Measurements from ENCODE around the gene LCN9. TPM values are rescaled to one million over a fixed set of nuclear protein-coding genes. Genes with fewer than 3 reads are reported as not detected.

LCN9 gene
- total and polyA plus RNA-seq, 9 donors: not detected

GRCh38 chr9:135659252-135659651 lies 3.9 kb upstream of the LCN9 start:
- 81 to 96% (median 91%) methylated on average over 13 of the region's 13 CpGs for WGBS, 3 donors
- Histone ChIP-seq H3K4me1 (ENCODE audit: insufficient read depth) (peaks cover 6% of the 10 kb centered on the region), H3K27ac (no peak overlapping the region), H3K27me3 (no peaks in the 10 kb centered on the region), H3K36me3 (no peaks in the 10 kb centered on the region), H3K9me3 (no peaks in the 10 kb centered on the region), H3K4me3 (no peak overlapping the region)
- TF ChIP-seq CTCF (IDR thresholded peaks at IDR 0.05): no peak
- no peak for TF ChIP-seq EP300 (IDR thresholded peaks at IDR 0.05)
- TF ChIP-seq POLR2A (IDR thresholded peaks at IDR 0.05): no peak
- DNase-seq: no peak
- intact Hi-C loops (cut with DNase I): no loop called here

- Histone ChIP-seq H3K36me3 (no peaks in the 10 kb centered on the region), H3K9me3 (no peaks in the 10 kb centered on the region), H3K4me1 (ENCODE audit: insufficient read depth) (peaks cover 6% of the 10 kb centered on the region), H3K4me3 (no peak overlapping the region), H3K27me3 (no peaks in the 10 kb centered on the region), H3K27ac (no peak overlapping the region)
- no peak for TF ChIP-seq CTCF (IDR thresholded peaks at IDR 0.05)
- no peak for TF ChIP-seq EP300 (IDR thresholded peaks at IDR 0.05)
- TF ChIP-seq POLR2A (IDR thresholded peaks at IDR 0.05): no peak
- DNase-seq: peak in 1 of 5 donors; percentile 34
- intact Hi-C loops (cut with DNase I): no loop called here
- 92 to 96% (median 95%) methylated on average over 22 of the region's 22 CpGs for WGBS, 3 donors
These were observed 2.7 kb upstream of the LCN9 start for GRCh38 chr9:135660407-135660806.

- H3K27ac ChIP-seq: no peak overlapping the region
- no peak overlapping the region for H3K4me3 ChIP-seq
- no peaks in the 10 kb centered on the region for H3K9me3 ChIP-seq
- TF ChIP-seq CTCF (IDR thresholded peaks at IDR 0.05): no peak
- intact Hi-C loops (cut with DNase I): no loop called here
- no peaks in the 10 kb centered on the region for H3K36me3 ChIP-seq
- H3K27me3 ChIP-seq: no peaks in the 10 kb centered on the region
- DNase-seq: peak in 3 of 5 donors; percentile 39 to 65 (median 42)
- peaks cover 6% of the 10 kb centered on the region for H3K4me1 ChIP-seq (ENCODE audit: insufficient read depth)
- 10 to 33% (median 16%) methylated on average over 19 of the region's 19 CpGs for WGBS, 3 donors
These were observed 1.1 kb upstream of the LCN9 start for GRCh38 chr9:135661816-135662560.

- Histone ChIP-seq H3K36me3 (no peaks in the 10 kb centered on the region), H3K9me3 (no peaks in the 10 kb centered on the region), H3K4me1 (ENCODE audit: insufficient read depth) (peaks cover 6% of the 10 kb centered on the region), H3K4me3 (no peak overlapping the region), H3K27ac (no peak overlapping the region), H3K27me3 (no peaks in the 10 kb centered on the region)
- TF ChIP-seq POLR2A (IDR thresholded peaks at IDR 0.05) (no peak), CTCF (IDR thresholded peaks at IDR 0.05) (no peak), EP300 (IDR thresholded peaks at IDR 0.05) (no peak)
- DNase-seq: no peak
- WGBS, 3 donors: 67 to 78% (median 73%) methylated on average over 3 of the region's 3 CpGs
- intact Hi-C loops (cut with DNase I): no loop called here
These were observed 302 bp downstream of the LCN9 start for GRCh38 chr9:135663451-135663770.
